HG03457 (cell line): ENCODE data around the gene IFNAR2.

Experiments used
- ATAC-seq: cut with Tn5 transposase; IDR thresholded peaks from one replicate; pipeline ENCODE4 v1.9.1; 2021; ENCODE audit warnings: moderate number of reproducible peaks; ENCODE audit not compliant: unreplicated experiment

IFNAR2 gene

DNA sequence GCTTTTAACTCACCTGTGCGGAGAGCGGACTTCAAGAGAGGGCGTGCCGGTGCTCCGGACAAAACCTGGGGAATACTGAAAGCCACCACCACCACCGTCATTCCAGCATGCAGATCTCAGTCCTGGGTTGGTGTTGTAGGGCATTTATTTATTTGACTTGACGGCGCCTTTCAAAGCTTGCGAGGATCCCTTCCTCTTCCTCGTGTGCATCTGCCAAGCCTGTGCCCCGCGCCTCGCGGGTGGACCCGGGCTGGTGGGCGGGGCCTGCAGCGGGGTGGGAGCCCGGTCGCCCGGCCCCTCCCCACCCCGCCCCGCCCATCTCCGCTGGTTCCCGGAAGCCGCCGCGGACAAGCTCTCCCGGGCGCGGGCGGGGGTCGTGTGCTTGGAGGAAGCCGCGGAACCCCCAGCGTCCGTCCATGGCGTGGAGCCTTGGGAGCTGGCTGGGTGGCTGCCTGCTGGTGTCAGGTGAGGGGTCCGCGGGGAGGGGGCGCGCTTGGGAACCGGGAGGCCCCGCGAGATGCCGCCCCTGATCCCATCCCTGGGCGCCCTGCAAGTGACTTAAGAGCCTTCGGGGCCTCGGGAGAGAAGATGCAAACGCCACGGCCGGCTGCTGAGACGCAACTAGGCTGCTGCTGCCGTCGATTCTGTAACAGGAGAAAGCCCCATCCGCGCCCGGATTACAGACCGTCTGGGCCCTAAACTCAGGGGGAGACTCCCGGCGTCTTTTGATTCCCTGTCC is 36.5 kb downstream of the IFNAR2 start, which contains the start of gene IL10RB:
Gene IL10RB, plus strand, starts transcription at position 318 of the 739 bp plus-strand sequence. Its CDS starts 99 bp downstream, at position 417.
- ATAC-seq = no peak

GRCh38 chr21:33266789-33267135 is 37.0 kb downstream of the IFNAR2 start:
- no peak for ATAC-seq

GRCh38 chr21:33267250-33267649 is 37.5 kb downstream of the IFNAR2 start:
- ATAC-seq = no peak

DNA sequence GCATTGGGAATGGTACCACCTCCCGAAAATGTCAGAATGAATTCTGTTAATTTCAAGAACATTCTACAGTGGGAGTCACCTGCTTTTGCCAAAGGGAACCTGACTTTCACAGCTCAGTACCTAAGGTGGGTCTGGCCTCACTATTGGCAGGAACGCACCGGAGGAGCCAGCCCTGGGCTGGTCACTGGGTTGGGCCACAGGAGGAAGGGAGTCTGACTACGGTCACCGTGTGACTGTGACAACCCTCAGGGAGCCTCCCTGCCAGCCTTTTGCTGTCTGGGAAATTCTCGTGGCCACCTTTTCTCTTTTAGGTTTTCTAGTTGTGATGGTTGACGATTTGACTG is 38.6 kb downstream of the IFNAR2 start:
- peak; percentile 6 for ATAC-seq

- ATAC-seq = peak; percentile 47
These were observed 39.2 kb downstream of the IFNAR2 start for GRCh38 chr21:33268737-33269441.

DNA sequence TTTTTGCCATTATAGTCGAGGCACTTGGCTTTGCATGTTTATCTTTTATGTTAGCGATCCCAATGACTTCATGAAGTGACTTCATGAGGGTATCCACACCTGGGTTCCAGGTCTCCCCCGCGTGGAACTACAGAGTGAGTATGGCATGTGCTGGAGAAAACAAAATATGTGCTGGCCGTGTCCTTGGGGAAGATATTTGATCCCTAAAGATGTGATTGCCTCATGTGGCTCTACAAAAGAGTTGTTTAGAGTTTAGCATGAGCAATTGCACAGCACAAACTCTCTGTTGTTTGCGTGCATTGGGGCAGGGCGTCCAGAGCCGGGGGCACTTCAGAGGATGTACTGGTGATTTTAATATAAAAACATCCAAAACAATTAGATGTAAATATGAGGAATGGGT is 41.2 kb downstream of the IFNAR2 start:
- no peak for ATAC-seq

GRCh38 chr21:33273044-33273443 is 43.3 kb downstream of the IFNAR2 start:
- no peak for ATAC-seq

GRCh38 chr21:33278721-33279120 is 49.0 kb downstream of the IFNAR2 start:
- no peak for ATAC-seq

DNA sequence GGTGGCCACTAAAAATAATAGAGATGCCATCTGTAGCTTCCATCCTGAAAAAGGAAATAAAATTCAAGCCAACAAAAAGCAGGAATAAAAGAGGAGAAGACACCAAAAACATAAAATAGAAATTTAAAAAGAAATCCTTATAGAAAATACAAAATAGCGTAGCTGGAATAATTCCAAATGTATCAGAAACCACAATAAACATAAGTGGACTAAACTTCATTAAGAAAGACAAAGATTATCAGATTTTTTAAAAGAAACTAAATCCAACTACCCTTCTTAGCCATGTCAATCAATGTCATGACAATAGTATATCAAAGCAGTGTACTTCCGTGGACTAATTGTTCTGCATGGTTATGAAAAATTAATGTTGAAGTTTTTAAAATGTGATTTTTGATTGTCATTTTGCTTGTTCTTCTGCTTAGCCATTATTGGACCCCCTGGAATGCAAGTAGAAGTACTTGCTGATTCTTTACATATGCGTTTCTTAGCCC is 49.6 kb downstream of the IFNAR2 start:
- ATAC-seq = no peak
